Natural killer cell (primary cell): ENCODE measurements around the gene IER5L. TPM values are rescaled to one million over a fixed set of nuclear protein-coding genes. Genes with fewer than 3 reads are reported as not detected.
"Not testable (repeated sequence)": the region's sequence is repeated elsewhere in the genome, so short reads cannot be mapped to it uniquely, and the experiment has no call there.

Experiments used
- ATAC-seq, 3 donors: fragments of 150-1000 bp in 2 of 3; fragments of 200-7000 bp in 1 of 3; cut with Tn5 transposase; 1 replicate in 1 of 3; 2 replicates in 2 of 3; pipeline ENCODE4 v1.10.0; 2021; ENCODE audit warnings: mild to moderate bottlenecking in 2 of 3, moderate library complexity in 2 of 3
- DNase-seq, 2 donors: peaks; one replicate each; pipeline versions ENCODE4 v3.0.0 to v3.0.0-alpha.2; 2013 to 2021; ENCODE audit warnings: mixed read lengths in 1 of 2
- H3K27ac ChIP-seq: one replicate; pipeline ENCODE4 v1.5.1; 2013; ENCODE audit warnings: mild to moderate bottlenecking, low read length
- H3K27me3 ChIP-seq: one replicate; pipeline ENCODE4 v1.6.1; 2013; ENCODE audit warnings: low read length; ENCODE audit not compliant: control insufficient read depth, insufficient read depth
- H3K36me3 ChIP-seq: one replicate; pipeline ENCODE4 v1.6.1; 2013; ENCODE audit warnings: low read length; ENCODE audit not compliant: control insufficient read depth, insufficient read depth
- H3K4me1 ChIP-seq: one replicate; pipeline ENCODE4 v1.6.1; 2013; ENCODE audit warnings: low read length; ENCODE audit not compliant: control insufficient read depth, insufficient read depth
- H3K4me3 ChIP-seq: one replicate; pipeline ENCODE4 v1.5.1; 2013; ENCODE audit warnings: low read length
- H3K9me3 ChIP-seq: one replicate; pipeline ENCODE4 v1.6.1; 2013; ENCODE audit warnings: low read length; ENCODE audit not compliant: control insufficient read depth, insufficient read depth
- H3K27ac Mint-ChIP-seq, 2 donors: one replicate each; pipeline ENCODE4 v1.8.0; 2022; ENCODE audit warnings: mild to moderate bottlenecking in 2 of 2, mixed read lengths in 2 of 2, moderate library complexity in 1 of 2
- H3K27me3 Mint-ChIP-seq, 2 donors: one replicate each; pipeline ENCODE4 v1.8.0; 2022; ENCODE audit warnings: low read depth in 2 of 2, mixed read lengths in 2 of 2
- H3K36me3 Mint-ChIP-seq: one replicate; pipeline ENCODE4 v1.8.0; 2022; ENCODE audit warnings: mixed read lengths
- H3K4me1 Mint-ChIP-seq, 2 donors: one replicate each; pipeline ENCODE4 v1.8.0; 2022; ENCODE audit warnings: mixed read lengths in 2 of 2
- H3K4me3 Mint-ChIP-seq: one replicate; pipeline ENCODE4 v1.8.0; 2022; ENCODE audit warnings: mild to moderate bottlenecking, moderate library complexity, mixed read lengths
- H3K9me3 Mint-ChIP-seq, 2 donors: one replicate each; pipeline ENCODE4 v1.8.0; 2022; ENCODE audit warnings: mixed read lengths in 2 of 2
- WGBS: methylation state at CpG from one replicate; pipeline ENCODE4 v1.1.7; 2013; ENCODE audit warnings: missing lambda C conversion rate; ENCODE audit not compliant: insufficient coverage; 5-methylcytosine and 5-hydroxymethylcytosine counted together
- intact Hi-C: fragments of 100-400 bp; cut with micrococcal nuclease; formaldehyde crosslinking; loops from one replicate; pipeline ENCODE4 v1.14.2; 2022
- total RNA-seq, 4 donors: library from RNA; stranded (reverse); fragments of 120-200 nt in 1 of 4; gene quantifications; one replicate each; pipeline versions ENCODE4 v1.2.3 to v1.2.4, GENCODE V29; 2013 to 2022
- TF ChIP-seq, protein P1 (sequence below): fragments of 200-600 bp; IDR thresholded peaks from one replicate; pipeline ENCODE4 v1.8.0; 2022; ENCODE audit warnings: antibody characterized with exemption

IER5L gene
- total RNA-seq, 3 donors from 2014 or later (not counting 1 experiment from before 2014, with no cell fraction given) = 1.4 to 3.9 (median 2.8) TPM

DNA sequence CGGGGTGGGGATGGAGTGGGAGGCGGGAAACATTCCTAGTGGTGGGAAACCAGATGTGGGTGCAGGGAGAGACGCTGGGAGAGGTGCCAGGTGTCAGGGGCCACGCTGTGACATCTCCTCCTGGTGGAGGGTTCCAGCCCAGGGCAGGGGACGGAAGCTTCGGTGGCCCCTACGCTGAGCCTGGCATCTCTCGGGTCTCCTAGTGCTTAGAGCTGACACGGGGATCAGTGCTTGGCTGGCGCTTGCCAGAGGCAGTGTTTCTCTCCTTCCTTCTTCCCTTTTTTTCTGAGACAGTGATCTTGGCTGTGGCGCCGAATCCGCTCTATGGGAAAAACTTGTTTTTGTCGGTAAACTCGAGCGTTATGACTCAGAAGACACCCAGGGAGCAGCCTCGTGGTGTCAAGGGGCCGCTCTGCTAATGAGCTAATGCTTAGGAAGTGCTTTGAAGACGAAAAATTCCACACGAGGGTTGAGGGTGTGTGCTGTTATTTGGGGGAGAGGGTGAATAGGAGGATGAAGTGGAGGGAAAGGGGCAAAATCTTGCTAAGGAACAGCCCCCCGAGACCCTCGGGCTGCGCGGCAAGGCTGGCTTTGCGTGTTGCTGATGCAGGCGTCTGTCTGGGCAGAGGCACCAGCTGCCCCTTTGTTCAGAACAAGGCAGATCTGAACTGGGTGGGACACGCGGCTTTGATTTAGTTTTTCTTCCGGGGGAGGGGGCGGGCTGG is 20.4 kb upstream of the IER5L start:
- no peaks in the 10 kb centered on the region for H3K36me3 ChIP-seq
- TF ChIP-seq, protein P1, sequence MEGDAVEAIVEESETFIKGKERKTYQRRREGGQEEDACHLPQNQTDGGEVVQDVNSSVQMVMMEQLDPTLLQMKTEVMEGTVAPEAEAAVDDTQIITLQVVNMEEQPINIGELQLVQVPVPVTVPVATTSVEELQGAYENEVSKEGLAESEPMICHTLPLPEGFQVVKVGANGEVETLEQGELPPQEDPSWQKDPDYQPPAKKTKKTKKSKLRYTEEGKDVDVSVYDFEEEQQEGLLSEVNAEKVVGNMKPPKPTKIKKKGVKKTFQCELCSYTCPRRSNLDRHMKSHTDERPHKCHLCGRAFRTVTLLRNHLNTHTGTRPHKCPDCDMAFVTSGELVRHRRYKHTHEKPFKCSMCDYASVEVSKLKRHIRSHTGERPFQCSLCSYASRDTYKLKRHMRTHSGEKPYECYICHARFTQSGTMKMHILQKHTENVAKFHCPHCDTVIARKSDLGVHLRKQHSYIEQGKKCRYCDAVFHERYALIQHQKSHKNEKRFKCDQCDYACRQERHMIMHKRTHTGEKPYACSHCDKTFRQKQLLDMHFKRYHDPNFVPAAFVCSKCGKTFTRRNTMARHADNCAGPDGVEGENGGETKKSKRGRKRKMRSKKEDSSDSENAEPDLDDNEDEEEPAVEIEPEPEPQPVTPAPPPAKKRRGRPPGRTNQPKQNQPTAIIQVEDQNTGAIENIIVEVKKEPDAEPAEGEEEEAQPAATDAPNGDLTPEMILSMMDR = no peak
- H3K27me3 ChIP-seq = peaks cover 2% of the 10 kb centered on the region
- intact Hi-C loops = no loop called here
- no peaks in the 10 kb centered on the region for H3K9me3 Mint-ChIP-seq
- ATAC-seq = no peak
- no peak overlapping the region for H3K27ac ChIP-seq
- peaks cover 0 to 8% of the 10 kb centered on the region in 2 donors for H3K4me1 Mint-ChIP-seq
- peaks cover 10% of the 10 kb centered on the region for H3K4me1 ChIP-seq
- 52% methylated on average over 30 of the region's 30 CpGs for WGBS
- no peak overlapping the region for H3K4me3 ChIP-seq
- no peaks in the 10 kb centered on the region for H3K36me3 Mint-ChIP-seq
- DNase-seq = no peak
- H3K4me3 Mint-ChIP-seq = no peak overlapping the region
- peaks cover 10 to 14% of the 10 kb centered on the region in 2 donors for H3K27me3 Mint-ChIP-seq
- H3K27ac Mint-ChIP-seq = no peak overlapping the region
- no peaks in the 10 kb centered on the region for H3K9me3 ChIP-seq

- peaks cover 2% of the 10 kb centered on the region for H3K36me3 Mint-ChIP-seq
- peaks cover 4% of the 10 kb centered on the region for H3K4me1 ChIP-seq
- intact Hi-C loops = no loop called here
- H3K9me3 ChIP-seq = no peaks in the 10 kb centered on the region
- H3K4me1 Mint-ChIP-seq = peaks cover 0 to 4% of the 10 kb centered on the region in 2 donors
- H3K9me3 Mint-ChIP-seq = no peaks in the 10 kb centered on the region
- no peak overlapping the region for H3K27ac Mint-ChIP-seq
- no peak for ATAC-seq
- H3K27me3 ChIP-seq = peaks cover 2% of the 10 kb centered on the region
- 62% methylated on average over 8 of the region's 8 CpGs for WGBS
- TF ChIP-seq, protein P1 = no peak
- no peak overlapping the region for H3K4me3 ChIP-seq
- peaks cover 14 to 15% of the 10 kb centered on the region in 2 donors for H3K27me3 Mint-ChIP-seq
- no peak for DNase-seq
- no peaks in the 10 kb centered on the region for H3K36me3 ChIP-seq
- no peak overlapping the region for H3K4me3 Mint-ChIP-seq
- no peak overlapping the region for H3K27ac ChIP-seq
Measured at GRCh38 chr9:129197978-129198318, 19.9 kb upstream of the IER5L start.

GRCh38 chr9:129197045-129197444 is 19.0 kb upstream of the IER5L start:
- DNase-seq, H3K4me1 ChIP-seq, intact Hi-C loops, H3K36me3 Mint-ChIP-seq, H3K27ac ChIP-seq, H3K4me1 Mint-ChIP-seq, H3K4me3 Mint-ChIP-seq, H3K36me3 ChIP-seq, H3K27ac Mint-ChIP-seq, ATAC-seq, H3K4me3 ChIP-seq, H3K9me3 ChIP-seq, H3K27me3 ChIP-seq, H3K9me3 Mint-ChIP-seq: not testable (repeated sequence)
- H3K27me3 Mint-ChIP-seq = peaks cover 14 to 21% of the 10 kb centered on the region in 2 donors
- WGBS = 95% methylated on average over 6 of the region's 6 CpGs

DNA sequence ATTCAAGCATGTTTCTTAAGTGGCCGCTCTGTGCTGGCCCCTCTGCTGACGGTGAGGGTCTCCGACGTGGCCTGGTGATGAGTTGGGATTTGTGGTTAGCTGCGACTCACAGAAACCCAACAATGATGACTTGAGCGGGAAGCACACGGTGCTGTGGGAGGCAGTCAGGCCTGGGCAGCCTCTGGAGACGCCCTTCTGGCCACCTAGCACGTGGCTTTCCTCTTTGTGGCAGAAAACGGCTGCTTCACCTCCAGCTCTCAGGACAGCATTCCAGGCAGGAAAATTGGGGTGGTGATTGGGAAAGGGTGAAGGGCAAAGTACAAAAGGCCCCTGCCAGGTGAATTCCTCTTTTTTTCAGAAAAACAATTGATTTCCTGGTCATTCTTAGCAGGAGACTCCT is 17.5 kb upstream of the IER5L start:
- intact Hi-C loops = no loop called here
- no peak overlapping the region for H3K27ac Mint-ChIP-seq
- H3K27me3 ChIP-seq = peaks cover 2% of the 10 kb centered on the region
- H3K4me3 Mint-ChIP-seq = no peak overlapping the region
- DNase-seq (no peak), ATAC-seq (no peak)
- no peaks in the 10 kb centered on the region for H3K9me3 Mint-ChIP-seq
- H3K36me3 Mint-ChIP-seq = peaks cover 8% of the 10 kb centered on the region
- H3K36me3 ChIP-seq = no peaks in the 10 kb centered on the region
- H3K27me3 Mint-ChIP-seq = peaks cover 14 to 21% of the 10 kb centered on the region in 2 donors
- H3K4me3 ChIP-seq = no peak overlapping the region
- no peaks in the 10 kb centered on the region for H3K4me1 ChIP-seq
- WGBS = 84% methylated on average over 10 of the region's 10 CpGs
- H3K27ac ChIP-seq = no peak overlapping the region
- no peaks in the 10 kb centered on the region for H3K4me1 Mint-ChIP-seq
- TF ChIP-seq, protein P1 = no peak
- H3K9me3 ChIP-seq = peaks cover 3% of the 10 kb centered on the region
